Head of caudate nucleus (tissue), 42 donors: ENCODE measurements around the gene CLIC2.

Experiments
- DNase-seq, 42 donors: peaks; one replicate each; pipeline versions ENCODE4 v3.0.0 to v3.0.0-alpha.2; 2020 to 2021; ENCODE audit warnings: mixed read lengths in 7 of 42
- intact Hi-C: fragments of 100-400 bp; cut with DNase I; formaldehyde crosslinking; loops from one replicate; pipeline ENCODE4 v1.15.0; 2022

CLIC2 gene

GRCh38 chrX:155266439-155266838, 68.0 kb downstream of the CLIC2 start:
- intact Hi-C loops: no loop called here
- DNase-seq: no peak

DNA sequence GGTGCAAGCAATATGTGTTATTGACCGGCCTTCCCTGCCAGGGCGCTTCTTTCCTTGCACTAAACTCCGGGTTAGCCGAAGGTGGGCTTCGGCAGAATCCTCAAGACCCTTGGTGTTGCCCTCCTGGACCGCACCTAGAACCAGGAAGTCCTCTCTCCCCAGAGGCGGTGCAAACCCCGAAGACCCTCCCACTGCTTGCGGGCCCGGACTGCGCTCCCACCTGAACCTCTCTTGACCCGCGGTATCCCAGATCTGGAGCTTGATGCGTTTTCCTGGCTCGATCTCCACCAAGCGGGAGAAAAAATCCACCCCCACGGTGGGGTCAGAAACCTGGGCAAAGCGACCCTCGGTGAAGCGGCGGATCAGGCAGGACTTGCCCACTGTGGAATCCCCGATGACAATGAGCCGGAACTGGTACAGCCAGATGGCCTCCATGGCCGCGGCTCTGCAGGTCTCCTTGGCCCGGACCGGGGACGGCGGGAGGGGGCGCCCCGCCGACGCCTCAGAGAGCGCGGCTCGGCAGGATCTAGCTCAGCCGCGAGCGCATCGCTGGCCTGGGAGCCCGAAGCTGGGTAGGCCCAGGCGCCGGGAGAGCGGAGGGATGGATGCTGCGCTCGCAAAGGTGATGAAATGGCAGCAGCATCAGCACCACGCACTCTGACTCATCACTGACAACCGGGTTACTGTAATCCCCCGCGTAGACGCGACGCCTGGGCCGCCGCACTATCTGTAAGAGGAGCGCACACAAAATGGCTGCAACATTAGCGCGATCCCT, 70.4 kb downstream of the CLIC2 start, which contains the start of gene RAB39B:
RAB39B (minus strand) TSS at position 638 of the 775 bp plus-strand sequence; CDS start at position 435, 203 bp downstream.
- intact Hi-C loops: no loop called here
- DNase-seq: peak; percentile 67 to 93 (median 81)

DNA sequence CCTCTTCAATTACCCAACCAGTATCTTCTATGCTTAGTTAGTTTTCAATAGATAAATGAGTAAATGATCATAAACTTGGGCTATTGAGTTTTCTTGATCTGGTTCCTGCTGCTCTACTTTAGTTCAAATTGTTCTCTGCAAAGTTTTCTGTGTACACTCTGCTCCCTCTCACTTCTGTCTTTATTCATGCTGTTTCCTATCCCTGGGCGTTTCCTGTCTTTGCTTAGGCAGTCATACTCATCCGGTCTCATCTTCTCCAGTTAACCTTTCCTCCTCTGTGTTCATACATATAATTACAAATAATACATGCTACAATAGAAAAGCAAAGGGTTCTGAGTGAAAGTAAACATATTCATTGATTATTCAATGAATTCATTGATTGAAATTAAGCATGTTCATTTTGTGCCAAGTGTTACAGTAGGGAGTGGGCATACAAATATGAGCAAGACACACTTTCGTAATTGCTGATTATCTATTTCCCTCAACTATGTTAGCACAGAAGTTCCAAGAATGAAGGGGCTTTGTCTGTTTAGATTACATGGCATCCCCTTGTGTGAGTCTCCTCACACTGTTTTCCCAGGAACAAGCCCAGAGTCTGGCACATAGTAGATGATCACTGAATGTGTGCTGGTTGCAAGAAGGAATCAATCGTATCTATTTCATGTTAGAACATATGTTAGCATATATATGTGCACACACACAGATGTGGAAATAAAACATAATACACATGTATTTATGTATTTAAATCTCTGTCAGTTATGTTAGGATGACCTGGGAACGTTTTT, 71.3 kb downstream of the CLIC2 start:
- no peak for DNase-seq
- intact Hi-C loops: no loop called here

DNA sequence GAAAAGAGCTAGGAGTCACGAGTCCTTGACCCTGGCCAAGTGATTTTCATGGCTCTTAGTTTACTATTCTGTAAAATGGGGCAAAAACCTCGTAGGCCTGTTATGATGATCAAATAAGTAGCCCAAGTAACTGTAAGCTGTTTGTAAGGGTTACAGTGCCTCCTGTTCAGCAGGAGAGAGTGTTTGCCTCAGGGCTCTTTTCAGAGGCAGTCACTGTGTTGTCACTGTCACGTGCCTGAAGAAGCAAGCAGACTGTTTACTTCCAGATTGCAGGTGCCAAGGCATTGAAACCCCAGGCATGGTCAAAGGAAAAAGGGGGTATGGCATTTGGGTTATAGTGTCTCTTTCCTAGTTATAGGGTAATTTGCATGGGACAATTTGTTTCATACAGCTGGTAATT, 74.7 kb downstream of the CLIC2 start:
- no peak for DNase-seq
- intact Hi-C loops: no loop called here

GRCh38 chrX:155251391-155251790, 83.0 kb downstream of the CLIC2 start:
- intact Hi-C loops: no loop called here
- DNase-seq: no peak

GRCh38 chrX:155247497-155247896, 86.9 kb downstream of the CLIC2 start:
- no peak for DNase-seq
- intact Hi-C loops: no loop called here

DNA sequence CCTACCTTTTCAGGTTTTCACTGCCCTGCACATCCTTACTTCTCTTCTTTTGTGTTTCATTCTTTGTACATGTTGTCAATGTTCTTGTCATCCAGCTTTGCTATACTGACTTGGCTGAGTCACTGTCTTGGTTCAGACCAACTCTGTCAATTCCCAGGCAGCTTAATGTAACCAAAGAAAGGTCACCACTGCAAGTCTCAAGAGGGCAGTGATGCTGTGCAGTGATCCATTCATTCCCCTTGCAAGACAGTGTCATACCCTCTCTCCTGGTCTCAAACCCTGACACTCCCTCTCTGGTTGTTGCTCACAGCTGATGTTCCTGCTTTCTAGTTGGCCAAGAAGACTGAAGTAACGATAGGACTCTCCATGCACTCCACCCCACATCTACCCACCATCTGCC, 87.7 kb downstream of the CLIC2 start:
- DNase-seq: no peak
- intact Hi-C loops: no loop called here

GRCh38 chrX:155242300-155242699, 92.1 kb downstream of the CLIC2 start:
- intact Hi-C loops: no loop called here
- DNase-seq: no peak

DNA sequence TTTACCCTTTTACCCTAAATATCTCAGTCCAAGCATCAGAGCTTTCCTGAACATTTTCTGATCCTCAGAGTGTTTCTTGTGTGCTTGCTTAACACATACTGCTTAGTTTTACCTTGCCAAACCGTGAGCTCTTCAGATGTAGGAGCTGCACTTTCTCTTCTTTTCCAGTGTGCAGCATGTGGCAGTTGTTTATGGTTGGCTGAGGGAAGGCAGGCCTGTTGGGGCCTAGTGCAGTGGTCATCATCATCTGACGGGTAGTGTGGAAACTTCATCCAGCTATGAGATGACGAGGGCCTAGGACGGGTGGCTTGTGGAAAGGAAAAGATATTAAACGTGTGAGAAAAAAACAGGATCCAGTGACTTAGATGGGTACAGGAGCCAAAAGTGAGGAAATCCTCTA, 96.7 kb downstream of the CLIC2 start:
- no peak for DNase-seq
- intact Hi-C loops: no loop called here

DNA sequence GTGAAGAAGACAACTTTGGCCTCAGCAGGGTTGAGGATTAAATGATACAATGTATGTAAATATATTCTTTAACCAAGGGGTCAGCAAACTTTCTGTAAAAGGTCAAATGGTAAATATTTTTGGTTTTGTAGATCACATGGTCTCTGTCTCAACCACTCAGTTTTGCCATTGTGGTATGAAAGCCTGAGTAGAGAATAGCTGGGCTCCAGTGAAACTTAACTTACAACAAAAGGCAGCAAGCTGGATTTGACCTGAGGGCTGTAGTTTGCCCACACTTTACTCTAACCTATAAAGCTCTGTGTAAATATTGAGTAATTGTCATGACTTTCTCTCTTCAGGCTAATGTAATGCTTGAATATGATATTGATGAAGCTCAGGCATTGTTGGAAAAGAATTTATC, 98.5 kb downstream of the CLIC2 start:
- no peak for DNase-seq
- intact Hi-C loops: no loop called here

- no peak for DNase-seq
- intact Hi-C loops: no loop called here
These were observed 103.3 kb downstream of the CLIC2 start for GRCh38 chrX:155231163-155231562.
